SK-N-SH (cell line): Measurements from ENCODE around the gene IQCN. TPM values are rescaled to one million over a fixed set of nuclear protein-coding genes. Genes with fewer than 3 reads are reported as not detected.

ENCODE experiments used
- CTCF ChIA-PET: fragments of 300-600, 350-600 bp; formaldehyde crosslinking; extraction: SDS; loops from one replicate; lab custom pipeline; 2021; lab: Yijun Ruan, JAX
- POLR2A ChIA-PET: fragments of 350-600 bp; sonication (Branson Sonifier 250); formaldehyde crosslinking; extraction: SDS; loops from one replicate; lab custom pipeline; 2020; ENCODE audit warnings: antibody characterized with exemption, inconsistent platforms; lab: Yijun Ruan, JAX
- DNase-seq: peaks from one replicate; pipeline ENCODE4 v3.0.0; 2012
- H2AFZ ChIP-seq: fragments of 200-600 bp; sonication (generic); 2 replicates; pipeline ENCODE4 v1.8.1; 2016; ENCODE audit warnings: antibody characterized with exemption, mild to moderate bottlenecking, low read depth
- H3F3A ChIP-seq: fragments of 200-600 bp; sonication (generic); replicated peaks from 2 replicates; pipeline ENCODE3; 2016; ENCODE audit warnings: antibody characterized with exemption, mild to moderate bottlenecking; ENCODE audit not compliant: insufficient read depth
- H3K27ac ChIP-seq, 2 experiments: fragments of 200-500 bp in 1 of 2; fragments of 200-600 bp in 1 of 2; sonication (Bioruptor generic) in 1 of 2; sonication (generic), shearing (Covaris generic) in 1 of 2; 2 replicates each; pipeline versions ENCODE4 v1.5.1 to v1.6.1; 2014 to 2016; ENCODE audit warnings: low read depth in 2 of 2, inconsistent platforms in 1 of 2, low read length in 1 of 2, mild to moderate bottlenecking in 1 of 2, mixed read lengths in 1 of 2
- H3K27me3 ChIP-seq: fragments of 200-600 bp; sonication (generic), shearing (Covaris generic); 2 replicates; pipeline ENCODE4 v1.6.1; 2016; ENCODE audit warnings: mixed run types; ENCODE audit not compliant: insufficient read depth
- H3K36me3 ChIP-seq, 2 experiments: fragments of 200-500 bp in 1 of 2; fragments of 200-600 bp in 1 of 2; sonication (Bioruptor generic) in 1 of 2; sonication (generic) in 1 of 2; replicated peaks in 1 of 2; 2 replicates each; pipeline versions ENCODE3 to v1.5.1; 2014 to 2016; ENCODE audit warnings: low read length in 1 of 2, mild to moderate bottlenecking in 1 of 2; ENCODE audit not compliant: insufficient read depth in 2 of 2, control insufficient read depth in 1 of 2
- H3K4me1 ChIP-seq, 2 experiments: fragments of 200-500 bp in 1 of 2; fragments of 200-600 bp in 1 of 2; sonication (Bioruptor generic) in 1 of 2; sonication (generic), shearing (Covaris generic) in 1 of 2; 2 replicates each; pipeline versions ENCODE4 v1.5.1 to v1.6.1; 2014 to 2016; ENCODE audit warnings: low read depth in 1 of 2, low read length in 1 of 2, mixed run types in 1 of 2; ENCODE audit not compliant: insufficient read depth in 2 of 2, control insufficient read depth in 1 of 2
- H3K4me2 ChIP-seq: fragments of 200-600 bp; sonication (generic), shearing (Covaris generic); 2 replicates; pipeline ENCODE4 v1.6.1; 2017; ENCODE audit warnings: mixed run types
- H3K4me3 ChIP-seq, 2 experiments: fragments of 200-500 bp in 1 of 2; fragments of 200-600 bp in 1 of 2; sonication (Bioruptor generic) in 1 of 2; sonication (generic), shearing (Covaris generic) in 1 of 2; 2 replicates each; pipeline versions ENCODE4 v1.5.1 to v1.8.1; 2014 to 2016; ENCODE audit warnings: low read depth in 2 of 2, inconsistent platforms in 1 of 2, low read length in 1 of 2, mild to moderate bottlenecking in 1 of 2, mixed read lengths in 1 of 2, moderate library complexity in 1 of 2
- H3K79me2 ChIP-seq: fragments of 200-600 bp; sonication (generic); 2 replicates; pipeline ENCODE4 v1.8.1; 2017; ENCODE audit warnings: mild to moderate bottlenecking; ENCODE audit not compliant: insufficient read depth
- H3K9ac ChIP-seq: fragments of 200-600 bp; sonication (generic); 2 replicates; pipeline ENCODE4 v1.6.1; 2017; ENCODE audit warnings: mixed run types
- H3K9me2 ChIP-seq: fragments of 200-600 bp; sonication (generic); 2 replicates; pipeline ENCODE4 v1.6.1; 2017; ENCODE audit warnings: mixed run types
- H3K9me3 ChIP-seq: fragments of 200-600 bp; sonication (generic); 2 replicates; pipeline ENCODE4 v1.6.1; 2017; ENCODE audit warnings: mixed run types, mild to moderate bottlenecking, moderate library complexity
- H4K20me1 ChIP-seq: fragments of 200-600 bp; sonication (generic); 2 replicates; pipeline ENCODE4 v1.6.1; 2017; ENCODE audit warnings: mild to moderate bottlenecking, mixed run types; ENCODE audit not compliant: insufficient read depth
- CHD2 ChIP-seq: fragments of 150-350 bp; IDR thresholded peaks from 2 replicates; pipeline ENCODE4 v1.6.1; 2018; ENCODE audit warnings: low read length; ENCODE audit not compliant: partially characterized antibody
- CTCF ChIP-seq: fragments of 200-600 bp; sonication (generic); IDR thresholded peaks from 2 replicates; pipeline ENCODE4 v1.6.1; 2017; ENCODE audit warnings: antibody characterized with exemption, mild to moderate bottlenecking, moderate library complexity
- ELF1 ChIP-seq: IDR thresholded peaks from 2 replicates; pipeline ENCODE4 v1.4.0; 2012
- FOSL2 ChIP-seq: IDR thresholded peaks from 2 replicates; pipeline ENCODE4 v1.4.0; 2012; ENCODE audit warnings: low read depth, mild to moderate bottlenecking, moderate library complexity, borderline replicate concordance
- FOXJ3 ChIP-seq: sonication (generic); formaldehyde crosslinking; IDR thresholded peaks from 2 replicates; pipeline ENCODE4 v1.5.1; 2020; ENCODE audit warnings: mild to moderate bottlenecking, missing genetic modification reagents
- JUND ChIP-seq: IDR thresholded peaks from 2 replicates; pipeline ENCODE4 v1.4.0; 2012
- MAX ChIP-seq: IDR thresholded peaks from 2 replicates; pipeline ENCODE4 v1.4.0; 2012; ENCODE audit warnings: low read depth
- MXI1 ChIP-seq: IDR thresholded peaks from 2 replicates; pipeline ENCODE4 v1.6.1; 2012; ENCODE audit warnings: mild to moderate bottlenecking, low read depth, low read length, improper control_type of control experiment
- POLR2AphosphoS5 ChIP-seq: IDR thresholded peaks from 2 replicates; pipeline ENCODE4 v1.6.1; 2012; ENCODE audit warnings: low read depth, low read length
- RAD21 ChIP-seq: IDR thresholded peaks from 2 replicates; pipeline ENCODE4 v1.6.1; 2012; ENCODE audit warnings: mild to moderate bottlenecking, low read length
- RCOR1 ChIP-seq: fragments of 150-350 bp; IDR thresholded peaks from 2 replicates; pipeline ENCODE4 v1.6.1; 2017; ENCODE audit warnings: antibody characterized with exemption, low read length
- RFX5 ChIP-seq: IDR thresholded peaks from 2 replicates; pipeline ENCODE4 v1.6.1; 2012; ENCODE audit warnings: mild to moderate bottlenecking, improper control_type of control experiment, low read length
- SIN3A ChIP-seq: IDR thresholded peaks from 2 replicates; pipeline ENCODE4 v1.6.1; 2012; ENCODE audit warnings: low read depth, mild to moderate bottlenecking, low read length, moderate library complexity, borderline replicate concordance
- TAF1 ChIP-seq: IDR thresholded peaks from 2 replicates; pipeline ENCODE4 v1.6.1; 2012; ENCODE audit warnings: low read depth, mild to moderate bottlenecking, low read length, moderate library complexity, borderline replicate concordance
- TCF12 ChIP-seq: IDR thresholded peaks from 2 replicates; pipeline ENCODE4 v1.4.0; 2012
- YY1 ChIP-seq: IDR thresholded peaks from 2 replicates; pipeline ENCODE4 v1.4.0; 2012; ENCODE audit warnings: low read depth, mild to moderate bottlenecking
- WGBS: methylation state at CpG from one replicate; pipeline ENCODE4 v1.1.6; 2017; ENCODE audit warnings: low lambda C conversion rate; 5-methylcytosine and 5-hydroxymethylcytosine counted together
- polyA plus RNA-seq, 3 experiments: library from polyadenylated mRNA; depleted of rRNA; stranded (reverse); fragments of >200 nt; gene quantifications; 2 replicates each; pipeline ENCODE4 v1.2.3, GENCODE V29; 2012

IQCN gene
- polyA plus RNA-seq, 1 of the 3 experiments (the other 2 are of a cell fraction), result 2.5 TPM

- WGBS, result 3% methylated on average over 18 of the region's 29 CpGs
- Histone ChIP-seq H3K9me2 (no peaks in the 10 kb centered on the region), H3F3A (peaks cover 25% of the 10 kb centered on the region), H3K79me2 (no peaks in the 10 kb centered on the region), H3K9me3 (no peaks in the 10 kb centered on the region), H3K27me3 (no peaks in the 10 kb centered on the region), H2AFZ (peak overlapping the region; percentile 84), H3K4me1 (peaks cover 23% of the 10 kb centered on the region in 2 experiments; a peak in 3 of 4 replicates), H3K4me3 (peak overlapping the region; percentile 19 to 60), H3K4me2 (peak overlapping the region; percentile 97), H3K36me3 (peaks cover 0 to 31% of the 10 kb centered on the region in 2 experiments), H3K27ac (peak overlapping the region; percentile 97 to 98), H3K9ac (peak overlapping the region; percentile 90)
- CTCF ChIA-PET, result interaction anchor here (1.0 to 5.1 kb wide), 8 partner anchors 12 to 53 kb away, joined by 3 to 69 read pairs (median 5); partner anchors contain the start of genes JUND and LSM4
- peak; percentile 92 for DNase-seq
- POLR2A ChIA-PET, result interaction anchor here (1.8 to 2.9 kb wide), 4 partner anchors 12 to 114 kb away, joined by 4 to 50 read pairs (median 22); partner anchors contain the start of genes JUND, LSM4 and SSBP4
- TF ChIP-seq FOXJ3 (CRISPR knock-in tag) (no peak), CHD2 (peak; percentile 72), MAX (peak; percentile 61), YY1 (no peak), RCOR1 (0 out of 2 replicates have a peak, but pooled peaks have one; percentile 6), MXI1 (peak; percentile 46; the same call in 1 of the 2 replicates), RAD21 (0 out of 2 replicates have a peak, but pooled peaks have one; percentile 9), SIN3A (no peak), POLR2AphosphoS5 (peak; percentile 75), FOSL2 (peak; percentile 75; the same call in 1 of the 2 replicates), JUND (peak; percentile 46; the same call in 1 of the 2 replicates), TAF1 (peak; percentile 36), ELF1 (peak; percentile 57; the same call in 1 of the 2 replicates), TCF12 (peak; percentile 52; the same call in 1 of the 2 replicates)
- TF ChIP-seq, all 33 proteins: peak for 11
- no peaks in the 10 kb centered on the region for H4K20me1 ChIP-seq
These were observed 30.4 kb upstream of the IQCN start for GRCh38 chr19:18304458-18305310.

- peak overlapping the region; percentile 97 for H3K4me2 ChIP-seq
- H3K27ac ChIP-seq, result peak overlapping the region; percentile 97 to 98
- no peak for DNase-seq
- TF ChIP-seq RFX5 (no peak), TAF1 (no peak), CTCF (no peak), MXI1 (0 out of 2 replicates have a peak, but pooled peaks have one; percentile 8)
- H3K4me3 ChIP-seq, result peak overlapping the region in 1 of 2 experiments; percentile 60; a peak in 2 of 4 replicates
- whole genome bisulfite sequencing, result 29% methylated on average over 2 of the region's 2 CpGs
- H4K20me1 ChIP-seq, result no peaks in the 10 kb centered on the region
- ChIA-PET POLR2A (interaction anchor here (1.8 to 2.9 kb wide), 4 partner anchors 12 to 114 kb away, joined by 4 to 50 read pairs (median 22); partner anchors contain the start of genes JUND, LSM4 and SSBP4), CTCF (interaction anchor here (1.0 to 5.1 kb wide), 6 partner anchors 12 to 45 kb away, joined by 3 to 69 read pairs (median 5); partner anchors contain the start of genes JUND and LSM4)
- H3K9me2 ChIP-seq, result no peaks in the 10 kb centered on the region
- H3K9ac ChIP-seq, result peak overlapping the region; percentile 90
- peaks cover 0 to 26% of the 10 kb centered on the region in 2 experiments for H3K36me3 ChIP-seq
- H3K27me3 ChIP-seq, result no peaks in the 10 kb centered on the region
- H2AFZ ChIP-seq, result peak overlapping the region; percentile 84; the same call in 1 of the 2 replicates
- no peaks in the 10 kb centered on the region for H3K9me3 ChIP-seq
- peaks cover 23% of the 10 kb centered on the region in 2 experiments; a peak in 3 of 4 replicates for H3K4me1 ChIP-seq
- H3K79me2 ChIP-seq, result no peaks in the 10 kb centered on the region
- peaks cover 26% of the 10 kb centered on the region for H3F3A ChIP-seq
These were observed 29.9 kb upstream of the IQCN start for GRCh38 chr19:18304208-18304457.
